ENCODE results near the gene GFOD1.

- peak; percentile 50 to 69 (median 64) for TF ChIP-seq CTCF (IDR thresholded peaks at IDR 0.05)
- TF ChIP-seq POLR2A (IDR thresholded peaks at IDR 0.05), result no peak
- no peak for TF ChIP-seq EP300 (IDR thresholded peaks at IDR 0.05)
Observed at GRCh38 chr6:13331516-13332348, 155.7 kb downstream of the GFOD1 start.
